Measurements from ENCODE around the gene PLPP3.
"Not testable (repeated sequence)": the region's sequence is repeated elsewhere in the genome, so short reads cannot be mapped to it uniquely, and the experiment has no call there.

The PLPP3 gene

GRCh38 chr1:56578963-56579875 lies at the start of gene PLPP3:
Gene PLPP3, minus strand, starts transcription at chr1:56579563. Its CDS starts 547 bp downstream, at chr1:56579016.
- FAIRE-seq (no peak), DNase-seq (ENCODE audit: insufficient read length, low spot score) (peak; percentile 69)

- no peak for FAIRE-seq
- no peak for DNase-seq (ENCODE audit: insufficient read length, low spot score)
Measured at GRCh38 chr1:56627636-56628039, 48.3 kb upstream of the PLPP3 start.

- FAIRE-seq = no peak
- no peak for DNase-seq (ENCODE audit: insufficient read length, low spot score)
Measured at GRCh38 chr1:56627019-56627635, 47.8 kb upstream of the PLPP3 start.

- FAIRE-seq (no peak), DNase-seq (ENCODE audit: insufficient read length, low spot score) (no peak)
Measured at GRCh38 chr1:56626546-56626945, 47.2 kb upstream of the PLPP3 start.

- FAIRE-seq (no peak), DNase-seq (ENCODE audit: insufficient read length, low spot score) (no peak)
Measured at GRCh38 chr1:56625819-56626440, 46.6 kb upstream of the PLPP3 start.

GRCh38 chr1:56617141-56617540 lies 37.8 kb upstream of the PLPP3 start:
- FAIRE-seq (no peak), DNase-seq (ENCODE audit: insufficient read length, low spot score) (peak; percentile 5)

- not testable (repeated sequence) for FAIRE-seq; DNase-seq (ENCODE audit: insufficient read length, low spot score)
Measured at GRCh38 chr1:56610770-56611169, 31.4 kb upstream of the PLPP3 start.

- not testable (repeated sequence) for FAIRE-seq; DNase-seq (ENCODE audit: insufficient read length, low spot score)
Measured at GRCh38 chr1:56610097-56610496, 30.7 kb upstream of the PLPP3 start.

- not testable (repeated sequence) for FAIRE-seq; DNase-seq (ENCODE audit: insufficient read length, low spot score)
Measured at GRCh38 chr1:56595397-56596191, 16.2 kb upstream of the PLPP3 start.

GRCh38 chr1:56591909-56592308 lies 12.5 kb upstream of the PLPP3 start:
- DNase-seq (ENCODE audit: insufficient read length, low spot score) = no peak
- no peak for FAIRE-seq

GRCh38 chr1:56590520-56591011 lies 11.2 kb upstream of the PLPP3 start:
- no peak for DNase-seq (ENCODE audit: insufficient read length, low spot score)
- FAIRE-seq = no peak

- DNase-seq (ENCODE audit: insufficient read length, low spot score) (no peak), FAIRE-seq (no peak)
Measured at GRCh38 chr1:56589369-56589768, 10.0 kb upstream of the PLPP3 start.

- no peak for DNase-seq (ENCODE audit: insufficient read length, low spot score)
- FAIRE-seq = no peak
Measured at GRCh38 chr1:56586502-56586901, 7.1 kb upstream of the PLPP3 start.

- no peak for DNase-seq (ENCODE audit: insufficient read length, low spot score)
- no peak for FAIRE-seq
Measured at GRCh38 chr1:56585985-56586384, 6.6 kb upstream of the PLPP3 start.

GRCh38 chr1:56584910-56585528 lies 5.7 kb upstream of the PLPP3 start:
- FAIRE-seq (no peak), DNase-seq (ENCODE audit: insufficient read length, low spot score) (peak; percentile 36)

- no peak for DNase-seq (ENCODE audit: insufficient read length, low spot score)
- FAIRE-seq = no peak
Measured at GRCh38 chr1:56583957-56584468, 4.7 kb upstream of the PLPP3 start.

- DNase-seq (ENCODE audit: insufficient read length, low spot score) = no peak
- no peak for FAIRE-seq
Measured at GRCh38 chr1:56580771-56581170, 1.4 kb upstream of the PLPP3 start.

- FAIRE-seq = no peak
- DNase-seq (ENCODE audit: insufficient read length, low spot score) = peak; percentile 18
Measured at GRCh38 chr1:56578138-56578962, 1.0 kb downstream of the PLPP3 start.
